ENCODE results near the gene ARMH4. TPM values are rescaled to one million over a fixed set of nuclear protein-coding genes. Genes with fewer than 3 reads are reported as not detected.

The ARMH4 gene
- total RNA-seq, 1 donor: 0.21 TPM

GRCh38 chr14:58160561-58160960, 8.5 kb upstream of the ARMH4 start:
- no peaks in the 10 kb centered on the region for H3K9me3 ChIP-seq (ENCODE audit: low read depth, low read length)
- peaks cover 3% of the 10 kb centered on the region for H3K27me3 ChIP-seq (ENCODE audit: insufficient read depth, low read length)
- H3K4me1 ChIP-seq (ENCODE audit: insufficient read depth, low read length): no peaks in the 10 kb centered on the region
- H3K4me3 ChIP-seq (ENCODE audit: low read length): no peak overlapping the region

GRCh38 chr14:58151133-58152013, 640 bp downstream of the ARMH4 start:
- Histone ChIP-seq H3K4me3 (ENCODE audit: low read length) (peak overlapping the region; percentile 38), H3K9me3 (ENCODE audit: low read depth, low read length) (no peaks in the 10 kb centered on the region), H3K4me1 (ENCODE audit: insufficient read depth, low read length) (peaks cover 16% of the 10 kb centered on the region), H3K27me3 (ENCODE audit: insufficient read depth, low read length) (peaks cover 56% of the 10 kb centered on the region)

- H3K27me3 ChIP-seq (ENCODE audit: insufficient read depth, low read length): peaks cover 56% of the 10 kb centered on the region
- no peak overlapping the region for H3K4me3 ChIP-seq (ENCODE audit: low read length)
Observed at GRCh38 chr14:58150243-58150805, 1.7 kb downstream of the ARMH4 start.

GRCh38 chr14:58149196-58149595, 2.8 kb downstream of the ARMH4 start:
- peaks cover 16% of the 10 kb centered on the region for H3K4me1 ChIP-seq (ENCODE audit: insufficient read depth, low read length)
- H3K4me3 ChIP-seq (ENCODE audit: low read length): no peak overlapping the region
- peaks cover 50% of the 10 kb centered on the region for H3K27me3 ChIP-seq (ENCODE audit: insufficient read depth, low read length)
- no peaks in the 10 kb centered on the region for H3K9me3 ChIP-seq (ENCODE audit: low read depth, low read length)

More at GRCh38 chr14:58150243-58150805, 1.7 kb downstream of the ARMH4 start:
- Histone ChIP-seq H3K4me1 (ENCODE audit: insufficient read depth, low read length) (peaks cover 16% of the 10 kb centered on the region), H3K9me3 (ENCODE audit: low read depth, low read length) (no peaks in the 10 kb centered on the region)

- Histone ChIP-seq H3K4me3 (ENCODE audit: low read length) (no peak overlapping the region), H3K9me3 (ENCODE audit: low read depth, low read length) (no peaks in the 10 kb centered on the region), H3K4me1 (ENCODE audit: insufficient read depth, low read length) (peaks cover 2% of the 10 kb centered on the region), H3K27me3 (ENCODE audit: insufficient read depth, low read length) (peaks cover 25% of the 10 kb centered on the region)
Observed at GRCh38 chr14:58146399-58146798, 5.6 kb downstream of the ARMH4 start.

- Histone ChIP-seq H3K4me3 (ENCODE audit: low read length) (no peak overlapping the region), H3K27me3 (ENCODE audit: insufficient read depth, low read length) (peaks cover 20% of the 10 kb centered on the region), H3K9me3 (ENCODE audit: low read depth, low read length) (no peaks in the 10 kb centered on the region), H3K4me1 (ENCODE audit: insufficient read depth, low read length) (no peaks in the 10 kb centered on the region)
Observed at GRCh38 chr14:58145936-58146335, 6.1 kb downstream of the ARMH4 start.

GRCh38 chr14:58143106-58143505, 8.9 kb downstream of the ARMH4 start:
- Histone ChIP-seq H3K27me3 (ENCODE audit: insufficient read depth, low read length) (no peaks in the 10 kb centered on the region), H3K4me3 (ENCODE audit: low read length) (no peak overlapping the region), H3K9me3 (ENCODE audit: low read depth, low read length) (no peaks in the 10 kb centered on the region), H3K4me1 (ENCODE audit: insufficient read depth, low read length) (no peaks in the 10 kb centered on the region)

- H3K4me1 ChIP-seq (ENCODE audit: insufficient read depth, low read length): no peaks in the 10 kb centered on the region
- no peaks in the 10 kb centered on the region for H3K27me3 ChIP-seq (ENCODE audit: insufficient read depth, low read length)
- H3K4me3 ChIP-seq (ENCODE audit: low read length): no peak overlapping the region
- H3K9me3 ChIP-seq (ENCODE audit: low read depth, low read length): no peaks in the 10 kb centered on the region
Observed at GRCh38 chr14:58141893-58142292, 10.1 kb downstream of the ARMH4 start.

- no peaks in the 10 kb centered on the region for H3K9me3 ChIP-seq (ENCODE audit: low read depth, low read length)
- H3K4me3 ChIP-seq (ENCODE audit: low read length): no peak overlapping the region
- no peaks in the 10 kb centered on the region for H3K27me3 ChIP-seq (ENCODE audit: insufficient read depth, low read length)
- H3K4me1 ChIP-seq (ENCODE audit: insufficient read depth, low read length): no peaks in the 10 kb centered on the region
Observed at GRCh38 chr14:58138714-58139482, 13.1 kb downstream of the ARMH4 start.

- Histone ChIP-seq H3K4me3 (ENCODE audit: low read length) (no peak overlapping the region), H3K27me3 (ENCODE audit: insufficient read depth, low read length) (no peaks in the 10 kb centered on the region), H3K9me3 (ENCODE audit: low read depth, low read length) (no peaks in the 10 kb centered on the region), H3K4me1 (ENCODE audit: insufficient read depth, low read length) (no peaks in the 10 kb centered on the region)
Observed at GRCh38 chr14:58138031-58138713, 13.8 kb downstream of the ARMH4 start.

- H3K9me3 ChIP-seq (ENCODE audit: low read depth, low read length): no peaks in the 10 kb centered on the region
- H3K27me3 ChIP-seq (ENCODE audit: insufficient read depth, low read length): no peaks in the 10 kb centered on the region
- H3K4me1 ChIP-seq (ENCODE audit: insufficient read depth, low read length): no peaks in the 10 kb centered on the region
- H3K4me3 ChIP-seq (ENCODE audit: low read length): no peak overlapping the region
Observed at GRCh38 chr14:58133739-58134138, 18.3 kb downstream of the ARMH4 start.

GRCh38 chr14:58131386-58131785, 20.6 kb downstream of the ARMH4 start:
- Histone ChIP-seq H3K4me3 (ENCODE audit: low read length) (no peak overlapping the region), H3K4me1 (ENCODE audit: insufficient read depth, low read length) (no peaks in the 10 kb centered on the region), H3K9me3 (ENCODE audit: low read depth, low read length) (no peaks in the 10 kb centered on the region)

GRCh38 chr14:58130116-58130782, 21.8 kb downstream of the ARMH4 start:
- Histone ChIP-seq H3K4me1 (ENCODE audit: insufficient read depth, low read length) (no peaks in the 10 kb centered on the region), H3K27me3 (ENCODE audit: insufficient read depth, low read length) (no peaks in the 10 kb centered on the region), H3K9me3 (ENCODE audit: low read depth, low read length) (no peaks in the 10 kb centered on the region), H3K4me3 (ENCODE audit: low read length) (no peak overlapping the region)

More at GRCh38 chr14:58131386-58131785, 20.6 kb downstream of the ARMH4 start:
- H3K27me3 ChIP-seq (ENCODE audit: insufficient read depth, low read length): no peaks in the 10 kb centered on the region

GRCh38 chr14:58129208-58129607, 22.8 kb downstream of the ARMH4 start:
- Histone ChIP-seq H3K4me1 (ENCODE audit: insufficient read depth, low read length) (no peaks in the 10 kb centered on the region), H3K4me3 (ENCODE audit: low read length) (no peak overlapping the region), H3K27me3 (ENCODE audit: insufficient read depth, low read length) (no peaks in the 10 kb centered on the region), H3K9me3 (ENCODE audit: low read depth, low read length) (no peaks in the 10 kb centered on the region)
